Measurements from ENCODE around the gene SCAP.

Gene SCAP

GRCh38 chr3:47412842-47413520, 62.8 kb downstream of the SCAP start:
- no peak for DNase-seq

- no peak for DNase-seq
Measured at GRCh38 chr3:47412453-47412756, 63.3 kb downstream of the SCAP start.

GRCh38 chr3:47411696-47412452, 63.9 kb downstream of the SCAP start:
- no peak for DNase-seq

- DNase-seq, result no peak
Measured at GRCh38 chr3:47410801-47411646, 64.7 kb downstream of the SCAP start.

GRCh38 chr3:47410417-47410720, 65.4 kb downstream of the SCAP start:
- no peak for DNase-seq

- no peak for DNase-seq
Measured at GRCh38 chr3:47409688-47410416, 65.9 kb downstream of the SCAP start.

- no peak for DNase-seq
Measured at GRCh38 chr3:47409284-47409683, 66.5 kb downstream of the SCAP start.

GRCh38 chr3:47408839-47409229, 66.9 kb downstream of the SCAP start:
- no peak for DNase-seq

GRCh38 chr3:47407896-47408838, 67.6 kb downstream of the SCAP start:
- no peak for DNase-seq

GRCh38 chr3:47407237-47407636, 68.5 kb downstream of the SCAP start:
- DNase-seq, result no peak

- no peak for DNase-seq
Measured at GRCh38 chr3:47406762-47407149, 69.0 kb downstream of the SCAP start.

- no peak for DNase-seq
Measured at GRCh38 chr3:47405820-47406761, 69.7 kb downstream of the SCAP start.

- no peak for DNase-seq
Measured at GRCh38 chr3:47404955-47405790, 70.6 kb downstream of the SCAP start.

- no peak for DNase-seq
Measured at GRCh38 chr3:47404431-47404876, 71.3 kb downstream of the SCAP start.

- no peak for DNase-seq
Measured at GRCh38 chr3:47399531-47400270, 76.0 kb downstream of the SCAP start.

GRCh38 chr3:47399016-47399415, 76.7 kb downstream of the SCAP start:
- no peak for DNase-seq

- no peak for DNase-seq
Measured at GRCh38 chr3:47398228-47398627, 77.5 kb downstream of the SCAP start.

- DNase-seq, result no peak
Measured at GRCh38 chr3:47394881-47395280, 80.9 kb downstream of the SCAP start.
